SKM-1 (cell line): ENCODE measurements around the gene ADAT3.

Source experiments
- DNase-seq: peaks from one replicate; lab custom pipeline; 2025; ENCODE audit not compliant: unreplicated experiment; lab: John Stamatoyannopoulos, UW

The ADAT3 gene

DNA sequence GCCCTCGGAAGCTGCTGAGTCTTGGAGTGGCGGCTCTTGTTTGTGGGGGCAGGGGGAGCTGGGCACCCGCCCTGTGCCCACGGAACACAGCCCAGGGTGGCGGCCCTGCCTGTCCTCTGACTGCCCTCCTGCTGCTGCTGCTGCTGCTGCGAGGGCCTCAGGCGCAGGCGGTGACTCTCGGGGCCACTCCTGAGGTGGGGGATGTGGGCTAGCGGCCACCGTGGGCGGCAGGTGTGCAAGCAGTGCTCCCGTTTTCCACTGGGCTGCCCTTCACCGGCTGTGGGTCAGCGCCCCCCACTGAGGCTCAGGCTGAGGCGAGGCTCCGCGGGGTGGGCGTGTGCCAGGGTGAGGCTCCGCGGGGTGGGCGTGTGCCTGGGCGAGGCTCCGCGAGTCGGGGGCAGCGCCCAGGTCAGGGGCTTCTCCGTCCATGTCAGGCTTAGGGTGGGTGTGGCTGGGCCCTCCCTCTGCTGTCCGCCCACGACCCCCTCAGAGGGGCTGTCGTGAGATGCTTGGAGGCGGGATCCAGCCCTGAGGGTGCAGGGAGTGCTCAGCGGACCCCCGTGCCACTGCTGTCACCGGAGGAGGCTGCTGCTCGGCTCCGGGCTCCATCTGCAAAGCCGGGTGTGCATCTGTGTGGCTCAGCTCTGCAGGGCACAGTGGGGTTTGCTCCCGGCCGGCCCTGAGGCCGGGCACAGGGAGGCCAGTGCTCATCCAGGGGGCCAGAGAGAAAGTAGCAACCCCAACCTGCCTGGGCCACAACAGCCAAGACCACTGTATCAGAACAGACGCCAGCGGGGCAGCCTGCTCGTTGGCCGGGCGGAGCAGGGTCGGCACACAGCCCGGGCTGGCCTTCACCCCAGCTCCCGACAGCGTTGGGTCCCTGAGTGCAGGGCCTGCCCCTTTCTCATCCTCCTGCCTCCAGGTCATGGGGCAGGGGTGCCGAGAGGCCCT lies 50.2 kb downstream of the ADAT3 start:
- DNase-seq, result no peak

DNA sequence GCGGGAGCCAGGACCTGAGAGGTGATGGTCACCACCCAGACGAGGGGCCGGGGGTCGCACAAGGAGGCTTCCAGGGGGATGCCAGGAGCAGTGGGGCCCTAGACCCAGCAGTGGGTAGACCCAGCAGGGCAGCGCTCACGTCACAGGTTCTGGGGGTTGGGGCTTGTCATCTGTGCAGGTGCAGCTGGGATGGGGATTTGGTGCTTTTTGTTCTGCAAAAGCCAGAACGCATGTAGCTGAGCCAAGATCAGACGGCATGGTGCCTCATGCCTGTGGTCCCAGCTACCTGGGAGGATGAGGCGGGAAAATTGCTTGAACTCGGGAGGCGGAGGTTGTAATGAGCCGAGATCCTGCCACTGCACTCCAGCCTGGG lies 50.9 kb downstream of the ADAT3 start:
- DNase-seq, result no peak

DNA sequence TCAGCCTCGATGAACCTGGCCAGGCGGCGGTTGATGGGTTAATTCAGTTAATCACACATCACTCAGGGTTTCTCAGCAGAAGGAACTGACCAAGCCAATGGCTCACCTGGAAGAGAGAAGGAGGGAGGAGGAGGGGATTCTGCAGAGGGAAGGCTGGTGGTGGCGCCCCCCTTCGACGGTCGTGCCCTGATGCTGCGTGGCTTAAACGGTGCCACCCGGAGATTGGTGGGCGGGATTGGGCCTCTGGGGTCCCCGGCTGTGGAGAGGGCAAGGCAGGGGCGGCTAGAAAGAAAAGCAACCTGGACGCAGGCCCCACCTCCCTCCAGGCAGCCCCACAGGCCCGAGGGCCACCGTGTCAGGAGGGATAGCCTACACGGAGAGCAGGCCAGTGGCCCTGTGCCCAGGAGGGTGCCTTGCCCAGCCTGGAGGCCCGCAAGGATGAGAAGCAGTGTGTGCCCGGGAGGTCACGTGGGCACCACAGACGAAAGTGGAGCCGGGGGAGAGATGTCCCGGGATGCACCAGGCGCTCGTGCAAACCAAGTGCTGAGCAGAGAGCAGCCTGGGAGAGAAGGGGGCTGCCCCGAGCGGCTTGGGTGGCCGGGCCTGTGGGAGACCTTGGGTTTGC lies 51.8 kb downstream of the ADAT3 start:
- no peak for DNase-seq

DNA sequence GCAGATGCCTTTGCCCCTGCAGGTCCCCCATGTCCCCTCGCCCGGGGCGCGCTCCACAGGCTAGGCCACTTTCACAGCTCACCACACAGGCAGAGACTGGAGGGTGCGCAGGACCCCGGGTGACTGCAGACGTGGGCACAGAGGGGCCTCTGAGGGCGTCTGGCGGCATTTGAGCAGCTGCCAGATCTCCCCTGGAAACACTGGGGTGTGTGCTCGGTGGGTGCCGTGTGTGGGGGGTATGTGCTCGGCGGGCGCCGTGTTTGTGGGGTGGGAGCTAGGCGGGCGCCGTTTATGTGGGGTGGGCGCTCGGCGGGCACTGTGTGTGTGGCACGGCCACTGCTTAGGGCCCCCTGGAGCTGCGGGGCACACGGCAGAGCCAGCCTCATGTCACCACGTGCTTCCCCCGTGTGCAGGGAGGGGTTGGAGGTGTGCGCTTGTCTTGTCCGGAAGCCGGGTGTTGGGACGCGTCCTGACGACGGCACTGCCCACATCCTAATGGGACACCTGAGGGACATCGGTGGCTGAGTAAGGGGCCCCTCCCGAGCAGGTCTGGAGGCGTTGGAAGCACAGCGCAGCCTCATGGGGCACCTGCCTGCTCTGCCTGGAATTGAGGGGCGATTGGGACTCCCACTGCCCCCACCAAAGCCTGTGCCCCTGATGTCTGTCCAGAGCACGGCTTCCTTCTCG lies 52.5 kb downstream of the ADAT3 start:
- DNase-seq, result no peak

DNA sequence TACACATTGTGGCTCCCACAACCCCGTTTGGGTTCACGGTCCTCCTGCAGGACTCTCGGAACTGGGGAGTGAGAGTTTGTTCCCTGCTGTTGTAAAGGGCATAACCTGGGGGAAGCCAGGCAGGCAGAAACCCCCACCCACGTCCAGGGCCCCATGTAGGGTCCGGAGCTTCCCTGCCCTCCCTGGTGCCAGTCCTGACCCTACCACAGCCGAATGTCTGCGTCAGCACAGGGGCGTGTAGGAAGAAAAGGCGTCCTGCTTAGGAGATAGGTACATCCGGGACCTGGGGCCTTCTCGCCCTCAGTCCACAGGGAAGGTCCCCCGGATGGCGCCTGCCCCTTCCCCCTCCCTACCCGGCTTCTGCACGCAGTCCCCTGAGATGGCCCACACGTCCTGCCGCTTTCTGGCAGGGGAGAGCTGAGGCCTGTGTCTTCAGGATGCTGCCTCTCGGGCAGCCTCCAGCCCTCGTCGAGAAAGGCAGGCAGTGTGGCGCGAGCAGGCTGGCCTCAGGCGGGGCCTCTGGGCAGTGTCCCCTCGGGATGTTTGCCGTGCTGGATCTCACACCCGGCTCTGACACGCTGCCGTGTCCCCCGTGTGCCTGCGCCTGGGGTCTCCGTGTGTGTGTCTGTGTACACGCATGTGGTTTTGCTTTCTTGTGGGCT lies 54.9 kb downstream of the ADAT3 start:
- no peak for DNase-seq

DNA sequence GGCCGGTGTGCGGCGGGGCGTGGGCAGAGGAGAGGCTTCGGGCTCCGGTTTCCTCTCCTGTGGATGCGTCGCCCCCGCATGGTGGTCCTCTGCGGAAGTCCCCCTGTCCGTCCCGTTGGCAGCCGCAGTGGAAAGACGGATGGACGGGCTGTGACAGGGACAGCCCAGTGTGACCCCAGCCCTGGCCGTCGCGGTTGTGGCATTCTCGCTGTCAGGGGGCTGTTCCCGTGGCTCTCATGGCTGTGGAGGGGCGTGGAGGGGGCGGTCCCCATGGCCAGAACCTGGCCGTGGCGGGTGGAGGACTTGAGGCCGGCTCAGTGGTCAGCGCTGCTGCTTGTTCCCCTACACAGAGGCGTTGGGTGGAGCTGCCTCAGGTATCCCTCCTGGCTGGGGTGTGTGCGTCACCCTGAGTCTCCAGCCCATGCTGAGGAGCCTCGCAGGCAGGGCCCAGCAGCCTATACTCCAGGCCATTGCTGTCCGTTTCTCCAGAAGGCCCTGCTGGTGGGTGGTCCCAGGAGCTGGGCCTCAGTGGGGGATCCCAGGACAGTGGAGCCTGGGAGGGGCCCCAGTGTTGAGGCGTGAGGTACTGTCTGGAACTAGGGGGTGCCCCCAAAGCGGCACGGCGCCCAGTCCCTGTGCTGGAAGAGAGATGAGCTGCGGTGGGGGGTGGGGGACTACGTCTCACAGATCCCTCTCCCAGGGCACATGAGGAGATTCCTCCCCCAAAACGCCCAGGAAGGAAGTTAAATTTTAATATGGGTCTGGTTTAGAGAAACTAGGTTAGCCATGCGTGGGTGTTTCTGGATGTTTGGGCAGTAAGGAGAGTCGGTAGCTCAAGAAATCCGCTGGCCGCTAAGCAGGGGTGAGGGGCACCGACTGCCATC lies 56.0 kb downstream of the ADAT3 start:
- DNase-seq, result no peak

DNA sequence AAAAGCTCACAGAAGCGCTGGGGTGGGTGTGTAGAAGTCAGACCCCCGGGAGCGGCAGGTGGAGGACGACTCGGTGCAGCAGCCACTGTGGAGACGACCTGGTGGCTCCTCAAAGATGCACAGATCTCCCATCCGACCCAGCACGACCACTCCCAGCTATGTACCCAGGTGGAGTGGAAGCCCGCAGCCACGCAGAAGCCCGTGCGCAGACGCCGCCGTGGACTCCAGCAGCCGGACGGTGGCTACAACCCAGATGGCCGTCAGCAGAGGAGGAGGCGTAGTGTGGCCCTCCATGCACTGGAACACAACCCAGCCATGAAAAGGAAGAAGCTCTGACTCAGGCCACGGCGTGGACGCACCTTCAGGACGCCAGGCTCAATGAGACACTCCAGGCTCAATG lies 57.5 kb downstream of the ADAT3 start:
- DNase-seq, result no peak
